GM08714 (cell line): ENCODE data around the gene ZNF844.

ENCODE experiments used
- H3K4me3 ChIP-seq: fragments of 200-500 bp; sonication (Bioruptor generic); 2 replicates; pipeline ENCODE4 v1.5.1; 2014; ENCODE audit warnings: mild to moderate bottlenecking, low read length, inconsistent platforms
- ZNF274 ChIP-seq: IDR thresholded peaks from 2 replicates; pipeline ENCODE4 v1.6.1; 2012; ENCODE audit warnings: mild to moderate bottlenecking, low read depth, low read length

ZNF844 gene

GRCh38 chr19:12112701-12113100 is 48.2 kb downstream of the ZNF844 start:
- no peak for TF ChIP-seq ZNF274
- no peak overlapping the region for H3K4me3 ChIP-seq

DNA sequence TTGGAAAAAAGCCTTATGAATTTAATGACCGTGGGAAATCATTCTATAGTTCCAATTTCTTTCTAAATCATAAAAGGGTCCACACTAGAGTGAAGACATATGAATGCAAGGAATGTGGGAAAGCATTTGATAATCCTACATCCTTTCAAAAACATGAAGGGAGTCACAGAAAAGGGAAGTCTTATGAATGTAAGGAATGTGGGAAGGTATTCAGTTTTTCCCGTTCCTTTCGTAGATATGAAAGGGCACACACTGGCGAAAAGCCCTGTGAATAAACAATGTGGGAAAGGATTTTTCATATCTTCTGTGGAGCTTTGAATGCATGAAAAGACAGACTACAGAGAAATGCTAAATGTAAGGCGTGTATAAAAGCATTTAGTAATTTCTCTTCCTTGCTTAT is 48.6 kb downstream of the ZNF844 start:
- no peak for TF ChIP-seq ZNF274
- H3K4me3 ChIP-seq: no peak overlapping the region

- no peak overlapping the region for H3K4me3 ChIP-seq
- TF ChIP-seq ZNF274: no peak
These were observed 52.9 kb downstream of the ZNF844 start for GRCh38 chr19:12117201-12117970.

GRCh38 chr19:12126707-12127106 is 62.2 kb downstream of the ZNF844 start:
- TF ChIP-seq ZNF274: no peak

More at GRCh38 chr19:12126707-12127106, 62.2 kb downstream of the ZNF844 start:
- H3K4me3 ChIP-seq: no peak overlapping the region
